Skeletal muscle tissue (tissue), 4 donors: Measurements from ENCODE around the gene PPM1F. TPM values are rescaled to one million over a fixed set of nuclear protein-coding genes. Genes with fewer than 3 reads are reported as not detected.
"Not testable (repeated sequence)": the region's sequence is repeated elsewhere in the genome, so short reads cannot be mapped to it uniquely, and the experiment has no call there.

Experiments
- H3K27ac ChIP-seq: one replicate; pipeline ENCODE4 v1.7.0; 2013; ENCODE audit warnings: mild to moderate bottlenecking, low read depth, low read length, inconsistent platforms
- H3K27me3 ChIP-seq, 3 donors: one replicate each; pipeline ENCODE4 v1.7.0; 2013; ENCODE audit warnings: low read length in 3 of 3; ENCODE audit not compliant: control insufficient read depth in 3 of 3, insufficient read depth in 3 of 3
- H3K36me3 ChIP-seq, 3 donors: one replicate each; pipeline ENCODE4 v1.7.0; 2013; ENCODE audit warnings: low read length in 3 of 3; ENCODE audit not compliant: control insufficient read depth in 3 of 3, insufficient read depth in 3 of 3
- H3K4me1 ChIP-seq, 3 donors: one replicate each; pipeline ENCODE4 v1.7.0; 2013; ENCODE audit warnings: low read length in 3 of 3, mild to moderate bottlenecking in 3 of 3; ENCODE audit not compliant: control insufficient read depth in 3 of 3, insufficient read depth in 3 of 3
- H3K4me3 ChIP-seq, 3 donors: one replicate each; pipeline ENCODE4 v1.7.0; 2013; ENCODE audit warnings: low read length in 3 of 3
- H3K9ac ChIP-seq, 3 donors: one replicate each; pipeline ENCODE4 v1.7.0; 2013; ENCODE audit warnings: low read length in 3 of 3, mild to moderate bottlenecking in 3 of 3, moderate library complexity in 2 of 3, low read depth in 1 of 3
- H3K9me3 ChIP-seq, 3 donors: one replicate each; pipeline ENCODE4 v1.7.0; 2013; ENCODE audit warnings: low read length in 3 of 3; ENCODE audit not compliant: control insufficient read depth in 3 of 3
- total RNA-seq: library from RNA; depleted of rRNA; stranded (reverse); fragments of >200 nt; gene quantifications from one replicate; pipeline ENCODE4 v1.2.3, GENCODE V29; 2014
- donor health status: Osteomylitis.

PPM1F gene
- total RNA-seq, 1 donor from 2014 or later = 38.6 TPM

- Histone ChIP-seq H3K9ac (no peak overlapping the region), H3K4me3 (no peak overlapping the region), H3K27ac (no peak overlapping the region)
Measured at GRCh38 chr22:21915624-21916308, 36.9 kb downstream of the PPM1F start.

GRCh38 chr22:21914033-21914642 lies 38.5 kb downstream of the PPM1F start:
- not testable (repeated sequence) for H3K4me1 ChIP-seq, H3K27ac ChIP-seq, H3K27me3 ChIP-seq, H3K9ac ChIP-seq, H3K36me3 ChIP-seq, H3K9me3 ChIP-seq, H3K4me3 ChIP-seq

More at GRCh38 chr22:21915624-21916308, 36.9 kb downstream of the PPM1F start:
- Histone ChIP-seq H3K36me3 (peaks cover 0 to 9% (median 5%) of the 10 kb centered on the region in 3 donors), H3K4me1 (peaks cover 0 to 7% (median 4%) of the 10 kb centered on the region in 3 donors), H3K27me3 (no peaks in the 10 kb centered on the region), H3K9me3 (no peaks in the 10 kb centered on the region)

DNA sequence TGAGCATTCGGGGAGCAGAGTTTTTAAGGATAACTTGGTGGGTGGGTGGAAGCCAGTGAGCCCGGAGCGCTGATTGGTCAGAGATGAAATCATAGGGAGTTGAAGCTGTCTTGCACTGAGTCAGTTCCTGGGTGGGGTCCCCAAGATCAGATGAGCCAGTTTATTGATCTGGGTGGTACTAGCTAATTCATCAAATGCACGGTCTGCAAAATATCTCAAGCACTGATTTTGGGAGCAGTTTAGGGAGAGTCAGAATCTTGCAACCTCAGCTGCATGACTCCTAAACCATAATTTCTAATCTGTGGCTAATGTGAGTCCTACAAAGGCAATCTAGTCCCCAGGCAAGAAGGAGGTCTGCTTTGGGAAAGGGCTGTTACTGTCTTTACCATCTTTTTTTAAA lies 42.3 kb downstream of the PPM1F start:
- not testable (repeated sequence) for H3K36me3 ChIP-seq, H3K9me3 ChIP-seq, H3K4me1 ChIP-seq, H3K4me3 ChIP-seq, H3K27ac ChIP-seq, H3K27me3 ChIP-seq, H3K9ac ChIP-seq

GRCh38 chr22:21909871-21910270 lies 42.8 kb downstream of the PPM1F start:
- no peaks in the 10 kb centered on the region for H3K27me3 ChIP-seq
- no peaks in the 10 kb centered on the region for H3K4me1 ChIP-seq
- no peak overlapping the region for H3K4me3 ChIP-seq
- H3K27ac ChIP-seq = no peak overlapping the region
- no peaks in the 10 kb centered on the region for H3K9me3 ChIP-seq
- no peaks in the 10 kb centered on the region for H3K36me3 ChIP-seq
- H3K9ac ChIP-seq = no peak overlapping the region

DNA sequence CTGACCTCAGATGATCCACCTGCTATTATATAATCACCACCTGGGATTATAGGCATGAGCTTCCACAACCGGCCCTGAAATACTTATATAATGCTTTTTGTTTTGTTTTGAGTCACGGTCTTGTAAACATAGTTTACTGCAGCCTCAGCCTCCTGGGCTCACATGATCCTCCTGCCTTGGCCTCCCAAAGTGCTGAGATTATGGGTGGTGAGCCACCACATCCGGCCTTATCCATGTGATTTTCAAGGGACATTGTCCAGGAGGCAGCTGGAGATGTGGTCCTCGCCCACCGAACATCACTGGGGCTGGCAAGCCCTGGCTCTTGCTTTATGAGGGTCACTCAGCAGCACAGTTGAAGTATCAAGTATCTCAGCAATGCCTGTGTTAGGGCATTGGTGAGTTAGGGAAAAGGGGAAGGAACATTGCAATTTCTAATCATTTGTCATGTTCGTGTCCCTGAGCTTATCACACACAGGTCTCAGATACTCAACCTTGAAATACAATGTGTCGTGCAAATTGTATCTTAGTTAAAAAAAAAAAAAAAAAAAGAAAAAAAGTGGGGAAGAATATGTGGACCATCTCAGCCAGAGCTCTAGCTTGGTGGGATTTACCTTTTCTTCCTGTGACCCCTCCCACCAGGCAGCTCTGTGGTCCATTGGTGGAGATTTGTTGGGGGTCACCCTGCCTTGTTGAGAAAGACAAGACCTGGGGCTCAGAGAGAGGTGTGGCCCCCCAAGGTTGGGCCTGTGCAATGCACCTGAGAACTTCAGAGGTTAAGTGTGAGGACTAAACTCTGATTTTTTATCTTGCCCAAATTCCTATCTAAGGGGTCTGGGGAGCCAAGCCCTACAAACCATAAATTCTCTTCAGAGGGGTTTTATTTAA lies 44.8 kb downstream of the PPM1F start:
- no peaks in the 10 kb centered on the region for H3K27me3 ChIP-seq
- H3K4me3 ChIP-seq = no peak overlapping the region
- no peaks in the 10 kb centered on the region for H3K36me3 ChIP-seq
- no peaks in the 10 kb centered on the region for H3K4me1 ChIP-seq
- H3K27ac ChIP-seq = no peak overlapping the region
- H3K9me3 ChIP-seq = no peaks in the 10 kb centered on the region
- H3K9ac ChIP-seq = no peak overlapping the region

GRCh38 chr22:21905234-21905633 lies 47.4 kb downstream of the PPM1F start:
- H3K4me1 ChIP-seq, H3K9me3 ChIP-seq, H3K36me3 ChIP-seq, H3K27me3 ChIP-seq, H3K4me3 ChIP-seq, H3K27ac ChIP-seq, H3K9ac ChIP-seq: not testable (repeated sequence)

DNA sequence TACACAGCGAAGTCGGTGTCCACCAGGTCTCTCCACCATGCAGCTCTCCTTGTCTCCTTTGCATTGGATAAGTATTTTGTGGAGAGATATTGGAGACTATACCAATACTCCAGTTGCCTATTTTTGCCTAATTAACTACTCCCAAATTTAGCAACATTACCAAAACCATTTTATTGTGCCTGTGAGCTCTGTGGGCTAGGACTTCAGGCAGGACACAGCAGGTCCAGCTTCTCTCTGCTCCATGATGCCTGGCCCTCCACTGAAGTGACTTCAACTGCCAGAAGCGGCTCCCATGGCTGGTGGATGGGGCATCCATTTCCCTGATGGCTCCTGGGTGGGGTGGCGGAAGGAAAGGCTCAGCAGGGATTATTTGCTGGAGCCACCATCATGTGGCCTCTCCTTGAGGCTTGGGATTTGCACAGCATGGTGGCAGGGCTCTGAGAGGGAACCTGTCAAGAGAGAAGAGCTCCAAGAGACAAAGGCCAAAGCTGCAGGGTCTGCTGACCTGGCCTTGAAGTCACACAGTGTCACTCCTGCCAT lies 48.3 kb downstream of the PPM1F start:
- H3K27me3 ChIP-seq = no peaks in the 10 kb centered on the region
- H3K4me3 ChIP-seq = no peak overlapping the region
- H3K36me3 ChIP-seq = no peaks in the 10 kb centered on the region
- no peaks in the 10 kb centered on the region for H3K4me1 ChIP-seq
- H3K27ac ChIP-seq = no peak overlapping the region
- H3K9ac ChIP-seq = no peak overlapping the region
- H3K9me3 ChIP-seq = no peaks in the 10 kb centered on the region

- Histone ChIP-seq H3K9ac (no peak overlapping the region), H3K4me3 (no peak overlapping the region), H3K27me3 (no peaks in the 10 kb centered on the region), H3K36me3 (no peaks in the 10 kb centered on the region), H3K27ac (no peak overlapping the region), H3K4me1 (no peaks in the 10 kb centered on the region), H3K9me3 (no peaks in the 10 kb centered on the region)
Measured at GRCh38 chr22:21903283-21903682, 49.4 kb downstream of the PPM1F start.

- no peak overlapping the region for H3K27ac ChIP-seq
- no peak overlapping the region for H3K4me3 ChIP-seq
- no peak overlapping the region for H3K9ac ChIP-seq
- no peaks in the 10 kb centered on the region for H3K9me3 ChIP-seq
- no peaks in the 10 kb centered on the region for H3K36me3 ChIP-seq
- H3K27me3 ChIP-seq = no peaks in the 10 kb centered on the region
- H3K4me1 ChIP-seq = no peaks in the 10 kb centered on the region
Measured at GRCh38 chr22:21902296-21903087, 50.2 kb downstream of the PPM1F start.
